Activated T-cell treated with anti-CD3 and anti-CD28 coated beads for 4 hours (primary cell): ENCODE results near the gene SKIDA1.

Experiments
- DNase-seq: peaks from one replicate; pipeline ENCODE4 v3.0.0-alpha.2; 2020

The SKIDA1 gene

DNA sequence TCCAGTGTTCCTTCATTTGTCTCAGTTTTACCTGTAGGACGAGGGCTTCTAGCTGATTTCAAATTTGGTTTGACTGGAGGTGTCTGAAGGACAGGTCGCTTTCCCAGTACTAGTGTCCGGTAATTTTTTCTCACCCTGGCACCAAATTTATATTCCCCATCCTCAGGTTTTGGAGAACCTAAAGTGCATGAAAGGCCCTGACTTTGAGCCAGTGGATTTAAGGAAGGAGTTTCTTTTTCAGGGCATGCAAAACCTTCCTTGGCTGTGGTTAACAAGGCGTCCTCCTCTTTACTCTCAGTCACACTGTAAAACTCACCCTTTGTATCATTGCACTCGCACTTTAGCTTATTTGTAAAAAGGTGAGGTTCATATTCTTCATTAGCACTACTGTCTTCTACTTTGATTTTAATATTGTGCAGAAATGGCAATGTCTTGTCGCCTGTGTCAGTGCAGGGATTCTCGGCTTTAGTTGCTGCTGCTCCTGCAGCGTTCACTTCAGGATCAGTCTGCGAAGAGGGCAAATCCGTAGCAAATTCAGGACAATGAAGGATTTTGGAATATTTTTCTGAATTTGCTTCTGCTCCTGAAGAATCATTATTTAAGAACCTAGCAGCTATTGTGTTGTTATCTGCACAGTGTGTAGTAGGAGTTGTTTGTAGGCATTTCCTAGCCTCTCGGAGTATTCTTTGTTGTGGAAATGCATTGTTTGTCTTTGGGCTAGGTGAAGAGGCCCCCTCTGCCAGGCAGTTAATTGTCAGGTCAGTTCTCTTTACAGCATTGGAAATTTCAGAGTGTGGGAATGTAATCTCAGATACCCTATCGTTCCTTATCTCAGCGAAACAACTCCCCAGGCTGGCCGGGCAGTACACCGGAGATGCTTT lies 9.9 kb downstream of the SKIDA1 start:
- DNase-seq = no peak

DNA sequence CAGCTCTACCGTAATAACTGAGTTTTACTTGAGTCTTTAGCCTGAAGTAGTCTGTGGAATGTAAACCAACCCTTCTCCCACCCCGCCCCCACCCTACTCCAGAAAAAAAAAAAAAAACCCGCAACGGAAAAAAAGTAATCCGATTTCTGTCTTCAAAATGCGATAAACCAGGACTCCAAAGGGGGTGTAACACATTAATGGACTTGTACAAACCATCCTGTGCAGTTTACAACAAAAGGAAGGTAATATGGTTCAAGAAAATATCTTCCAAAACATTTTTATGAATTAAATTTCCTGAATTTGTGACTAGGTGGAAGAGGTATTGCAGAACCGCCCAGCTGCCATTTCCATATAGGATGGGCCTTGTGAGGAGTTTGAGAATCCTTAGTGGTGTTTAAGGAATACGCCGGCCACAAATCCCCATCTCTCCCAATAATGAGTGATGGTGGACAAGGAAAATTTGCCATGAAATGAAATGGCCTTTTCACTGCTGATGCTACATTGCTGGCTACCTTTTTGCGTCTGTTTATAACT lies 10.6 kb downstream of the SKIDA1 start:
- no peak for DNase-seq

DNA sequence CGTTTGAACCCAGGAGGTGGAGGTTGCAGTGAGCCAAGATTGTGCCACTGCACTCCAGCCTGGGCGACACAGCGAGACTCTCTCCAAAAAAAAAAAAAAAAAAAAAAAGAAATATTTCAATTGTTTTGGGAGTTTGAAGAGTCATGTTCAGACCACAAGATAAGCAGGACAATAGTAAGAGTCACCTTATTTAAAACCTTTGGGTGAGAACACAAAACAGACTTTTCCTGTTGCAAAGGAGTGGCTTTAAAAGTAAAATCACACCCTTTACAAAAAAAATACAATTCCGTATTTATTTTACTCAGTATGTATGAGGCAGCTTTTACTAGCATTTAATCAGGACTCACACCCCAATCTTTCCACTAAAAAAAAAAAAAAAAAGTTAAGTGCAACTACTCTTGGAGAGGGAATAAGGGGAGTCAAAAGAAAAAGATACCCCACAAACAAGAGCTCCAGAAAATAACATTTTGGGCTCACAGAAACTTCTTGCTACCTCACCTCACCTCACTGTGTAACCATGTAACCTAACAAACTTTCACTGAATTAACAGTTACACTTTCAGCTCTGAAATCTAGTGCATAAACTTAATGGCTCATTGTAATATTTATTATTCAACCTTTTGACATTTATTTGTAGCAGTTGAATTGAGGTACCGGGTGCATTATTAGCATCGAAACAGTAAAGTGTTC lies 11.2 kb downstream of the SKIDA1 start:
- no peak for DNase-seq

DNA sequence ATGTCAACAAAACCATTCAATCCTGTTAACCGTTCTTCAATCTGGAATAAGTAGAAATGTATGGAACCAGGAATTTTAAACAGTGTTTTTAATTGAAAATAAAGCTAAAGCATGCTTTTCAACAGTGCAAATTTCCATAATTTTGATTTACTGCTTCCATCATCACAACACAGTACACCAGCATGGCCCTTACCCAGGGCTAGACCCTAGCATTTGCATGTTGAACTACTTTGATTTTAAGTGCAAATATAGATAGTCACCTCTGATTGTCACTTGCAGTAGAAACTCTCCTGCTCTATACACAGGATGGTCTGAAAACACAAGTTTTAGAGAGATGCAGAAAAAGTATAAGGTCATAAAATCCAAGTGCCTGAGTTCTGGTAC lies 12.1 kb downstream of the SKIDA1 start:
- no peak for DNase-seq

DNA sequence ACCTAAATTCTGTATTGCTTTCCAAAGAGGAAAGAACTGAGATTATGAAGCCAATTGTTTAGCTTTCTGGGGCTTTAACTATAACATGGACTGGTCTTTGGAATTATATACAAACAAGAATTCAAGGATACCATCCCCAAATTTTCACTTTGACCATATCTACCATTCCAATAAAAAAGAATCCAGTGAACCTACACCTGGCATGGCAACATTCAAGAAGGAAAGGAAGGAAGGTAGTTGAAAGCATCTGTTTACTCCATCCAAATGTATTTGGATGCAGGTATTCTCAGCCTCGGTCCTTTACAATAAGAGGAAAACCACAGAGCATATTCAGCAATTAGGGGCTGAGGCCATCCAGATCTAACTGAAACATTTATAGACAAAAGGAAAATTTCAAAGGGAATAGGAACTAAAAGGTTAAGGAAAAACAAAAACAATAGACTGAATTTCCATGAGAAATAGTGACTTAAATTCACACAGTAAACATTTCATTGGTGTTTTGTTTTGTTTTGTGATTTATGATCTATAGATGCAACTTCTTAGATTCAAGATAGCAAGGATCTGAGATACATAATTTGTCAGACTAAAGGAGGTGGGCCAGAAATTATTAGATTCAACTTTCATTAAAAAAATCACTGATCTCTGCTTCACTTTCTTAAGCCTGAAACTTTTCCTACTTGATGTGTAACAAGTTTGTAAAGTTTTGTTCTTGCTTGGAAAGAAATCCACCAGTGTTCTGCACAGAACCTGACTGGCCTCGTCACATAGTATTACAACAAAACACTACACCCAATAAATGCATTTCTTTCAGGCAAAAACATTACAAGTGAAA lies 12.7 kb downstream of the SKIDA1 start:
- DNase-seq = no peak

DNA sequence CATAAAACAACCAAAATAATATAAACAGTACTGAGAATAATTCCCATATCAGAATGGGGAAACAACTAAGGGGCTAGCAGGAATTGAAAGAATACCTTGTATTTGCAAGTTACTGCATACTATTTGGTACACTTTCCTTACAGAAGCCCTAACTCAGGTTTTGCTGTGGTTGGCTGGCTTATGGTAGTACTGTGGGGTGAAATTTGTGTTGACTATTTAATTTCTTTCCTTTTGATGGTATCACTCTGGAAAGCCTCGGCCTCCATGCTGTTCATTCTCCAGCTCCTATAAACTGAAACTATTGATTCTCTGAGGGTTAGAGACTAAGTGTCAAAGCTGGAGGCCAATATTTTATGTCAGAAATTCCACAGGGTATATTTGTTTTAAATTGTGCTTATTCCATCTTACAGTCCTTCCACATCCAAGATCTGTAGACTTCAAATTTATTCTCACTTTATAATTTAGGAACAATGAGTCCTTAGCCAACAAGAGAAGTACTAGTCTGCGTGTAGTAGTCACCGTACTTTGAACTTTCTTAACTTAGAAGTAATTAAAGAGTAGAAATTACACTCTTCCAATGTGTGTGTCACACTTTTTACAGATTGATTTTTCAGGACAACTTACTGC lies 13.4 kb downstream of the SKIDA1 start:
- no peak for DNase-seq

DNA sequence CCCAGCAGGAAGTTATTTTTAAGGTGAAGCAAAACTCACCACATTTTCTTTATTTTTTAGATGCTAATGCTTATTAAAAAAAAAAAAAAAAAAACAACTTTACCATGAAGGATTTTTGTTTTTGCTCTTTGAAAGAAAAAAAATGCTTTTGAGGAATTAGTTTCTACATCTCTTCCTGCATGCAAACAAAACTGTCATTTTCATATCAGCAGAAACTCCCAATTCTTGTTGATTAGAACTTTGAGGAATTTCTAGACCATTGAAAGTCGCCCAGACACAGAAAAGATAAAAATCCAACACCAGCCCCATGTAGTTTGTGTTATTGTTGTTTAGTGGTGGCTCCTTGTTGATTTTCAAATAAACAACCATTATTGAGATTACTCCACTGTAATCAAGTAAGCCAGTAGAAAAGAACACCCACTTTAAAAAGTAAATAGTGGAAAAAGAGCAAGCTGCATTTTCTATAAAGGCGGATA lies 14.3 kb downstream of the SKIDA1 start:
- DNase-seq = no peak

DNA sequence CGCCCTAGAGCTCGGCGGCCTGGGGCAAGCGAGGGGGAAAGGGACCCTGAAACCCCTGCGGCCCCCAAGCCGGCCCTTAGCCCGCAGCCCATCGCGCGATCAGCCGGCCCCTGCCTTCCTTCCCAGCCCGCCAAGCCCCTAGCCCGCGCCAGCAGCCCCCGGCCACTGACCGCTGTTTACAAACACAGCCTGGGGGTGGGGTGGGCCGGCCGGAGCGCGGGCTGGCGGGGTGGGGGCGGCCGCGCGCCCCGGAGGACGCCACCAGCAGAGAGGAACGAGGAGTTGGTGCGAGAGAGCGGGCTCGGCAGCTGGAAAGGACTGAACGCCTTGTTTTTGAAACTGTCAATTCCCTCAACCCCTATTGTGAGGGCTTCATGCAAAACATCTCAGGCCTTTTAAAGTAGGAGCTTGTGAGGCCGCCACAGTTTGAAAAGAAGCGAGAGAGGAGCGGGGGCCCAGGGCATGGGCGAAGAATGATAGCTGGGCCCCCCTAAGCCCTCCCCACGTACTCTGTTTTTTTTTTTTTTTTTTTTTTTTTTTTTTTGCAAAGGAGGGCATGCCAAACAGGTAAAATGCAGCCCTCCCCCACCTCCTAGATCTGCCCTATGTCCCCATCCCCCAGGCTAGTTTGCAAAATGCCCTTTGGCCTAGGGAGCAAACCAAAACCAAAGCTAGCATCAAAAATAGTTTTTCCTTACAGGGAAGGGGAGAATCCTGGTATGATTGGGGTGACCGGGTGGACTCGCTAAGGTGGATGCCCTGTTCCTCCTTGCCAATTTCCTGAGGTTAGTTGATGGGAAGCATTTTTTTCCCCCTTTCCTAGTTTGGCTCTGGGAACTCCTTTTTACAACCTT lies 15.0 kb downstream of the SKIDA1 start:
- no peak for DNase-seq

DNA sequence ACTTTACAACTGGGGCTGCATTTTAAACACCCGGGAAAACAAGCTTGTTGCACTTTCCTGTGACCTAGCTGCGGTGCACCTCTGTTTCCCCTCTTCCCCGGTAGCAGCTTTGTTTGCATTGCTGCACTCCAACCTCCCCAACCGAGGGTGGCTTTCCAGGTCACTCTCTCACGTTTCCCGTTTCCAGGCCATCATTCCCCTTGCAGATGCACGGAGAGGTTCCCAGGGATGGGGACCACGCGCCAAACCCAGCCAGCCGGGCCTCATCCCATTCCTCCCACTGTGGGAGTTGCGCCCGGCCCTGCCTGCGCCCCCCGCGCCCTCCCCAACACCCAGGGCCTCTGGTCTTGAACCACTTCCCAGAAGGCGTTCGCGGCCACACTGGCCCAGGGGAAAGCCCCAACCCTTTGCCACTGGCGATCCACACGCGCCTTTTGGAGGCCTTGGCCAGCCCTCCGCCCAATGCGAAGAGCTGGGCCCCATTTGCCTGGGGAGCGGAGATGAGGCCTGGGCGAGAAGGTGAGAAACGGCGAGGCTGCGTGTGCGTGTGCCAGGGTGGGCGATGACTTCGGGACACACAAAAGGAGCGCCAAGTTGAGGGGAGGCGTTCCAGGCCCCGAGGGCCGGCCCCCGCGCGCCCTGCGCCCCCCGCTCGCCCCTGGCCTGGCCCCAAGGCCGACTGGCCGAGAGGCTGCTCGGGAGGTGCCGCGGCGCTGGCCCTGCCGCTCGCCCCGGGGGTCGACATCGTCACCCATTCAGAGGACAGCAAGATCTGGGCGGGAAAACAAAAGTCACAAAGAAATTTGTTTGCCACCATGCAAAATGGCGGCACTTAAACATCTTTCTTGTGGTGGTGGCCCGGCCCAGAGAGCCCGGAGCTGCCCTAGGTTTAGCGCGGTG lies 15.9 kb downstream of the SKIDA1 start:
- DNase-seq = no peak

DNA sequence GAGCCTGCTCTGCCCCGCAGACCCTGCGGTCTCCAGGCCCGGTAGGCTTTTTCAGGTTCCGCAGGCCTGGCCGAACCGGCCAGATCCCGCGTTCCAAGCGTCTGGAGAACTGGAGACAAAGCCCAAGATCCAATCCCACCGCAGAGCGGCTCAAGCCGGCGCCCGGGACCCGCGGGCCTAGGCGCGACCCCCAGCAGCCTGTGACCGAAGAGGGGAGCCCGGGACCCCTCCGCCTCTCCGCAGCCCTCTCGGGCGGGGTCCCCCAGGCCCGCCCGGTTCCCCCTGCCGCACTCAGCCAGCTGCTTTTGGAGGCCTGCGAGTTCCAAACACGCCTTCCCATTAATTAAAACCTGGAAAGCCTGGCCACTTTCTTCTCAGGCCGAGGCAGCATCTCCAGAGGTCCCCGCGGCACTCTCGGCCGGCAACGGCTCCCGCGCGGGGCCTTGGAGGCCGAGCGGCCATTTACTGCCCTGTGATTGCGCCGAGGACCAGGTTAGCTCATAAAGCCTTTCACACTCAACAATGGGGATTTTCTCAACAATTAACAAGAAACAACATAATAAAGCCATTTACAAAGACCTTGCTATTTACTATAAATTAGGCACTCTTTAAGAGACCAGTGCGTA lies 16.7 kb downstream of the SKIDA1 start:
- DNase-seq = no peak

DNA sequence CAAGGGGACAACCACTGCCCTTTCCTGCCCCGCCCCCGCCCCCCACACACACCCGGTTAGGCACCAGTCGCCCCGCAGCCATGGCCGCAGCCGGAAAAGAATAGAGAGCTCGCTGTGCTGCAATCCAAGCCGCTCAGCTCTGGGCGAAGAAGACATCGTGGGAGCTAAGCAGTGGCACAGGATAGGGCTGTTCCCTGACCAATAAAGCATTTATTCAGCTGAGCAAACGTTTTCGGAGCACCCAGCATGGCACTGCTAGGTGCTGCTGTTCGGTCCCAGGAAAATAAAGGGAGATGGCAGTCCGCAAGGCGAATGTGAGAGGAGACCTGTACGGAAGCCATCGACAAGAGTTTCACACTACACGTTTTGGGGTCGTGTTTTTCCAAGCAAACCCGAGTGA lies 18.3 kb downstream of the SKIDA1 start:
- DNase-seq = no peak

DNA sequence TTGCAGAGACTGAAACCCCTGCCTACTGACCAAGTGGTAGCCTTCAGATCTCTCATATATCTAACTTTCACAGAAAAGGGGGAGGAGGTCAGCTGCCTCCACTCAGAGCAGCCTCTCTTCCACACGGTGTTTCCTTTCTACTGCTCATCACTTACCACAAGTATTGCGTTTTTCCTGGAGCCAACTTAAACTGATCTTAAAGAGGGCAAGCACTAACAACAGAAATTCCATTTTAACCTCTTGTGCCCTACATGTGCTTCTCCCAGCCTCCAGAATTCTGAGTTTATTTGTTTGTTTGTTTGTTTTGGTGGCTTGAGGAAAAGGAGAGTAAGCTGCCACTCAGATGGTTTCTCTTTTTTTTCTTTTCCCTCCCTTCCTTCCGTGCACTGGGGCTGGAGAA lies 19.1 kb downstream of the SKIDA1 start:
- no peak for DNase-seq

DNA sequence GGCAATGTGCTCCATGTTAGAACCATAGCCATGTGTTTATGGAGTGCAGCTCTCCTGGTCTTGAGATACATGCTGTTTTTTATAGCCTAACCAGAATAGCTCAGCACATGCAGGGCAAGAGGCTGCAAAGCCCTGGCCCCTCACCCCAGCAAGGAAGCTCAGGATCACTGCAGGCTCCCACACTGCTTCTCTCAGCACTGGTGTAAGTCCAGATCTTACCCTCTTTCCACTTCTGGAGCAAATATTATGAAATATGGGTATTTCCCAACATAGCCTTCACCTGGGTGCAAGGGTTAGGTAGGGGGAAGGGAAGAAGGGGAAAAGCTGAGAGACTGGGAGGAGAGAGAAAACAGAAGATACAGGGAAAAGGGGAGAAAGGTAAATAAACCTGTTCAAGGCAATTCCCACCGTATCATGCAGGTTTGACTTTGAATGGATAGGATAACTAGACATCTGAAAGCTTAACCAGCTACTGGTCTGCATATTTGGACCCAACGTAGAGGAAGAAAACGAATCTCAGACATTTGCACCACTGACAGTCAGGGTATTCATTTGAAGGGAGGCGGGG lies 19.7 kb downstream of the SKIDA1 start:
- no peak for DNase-seq

DNA sequence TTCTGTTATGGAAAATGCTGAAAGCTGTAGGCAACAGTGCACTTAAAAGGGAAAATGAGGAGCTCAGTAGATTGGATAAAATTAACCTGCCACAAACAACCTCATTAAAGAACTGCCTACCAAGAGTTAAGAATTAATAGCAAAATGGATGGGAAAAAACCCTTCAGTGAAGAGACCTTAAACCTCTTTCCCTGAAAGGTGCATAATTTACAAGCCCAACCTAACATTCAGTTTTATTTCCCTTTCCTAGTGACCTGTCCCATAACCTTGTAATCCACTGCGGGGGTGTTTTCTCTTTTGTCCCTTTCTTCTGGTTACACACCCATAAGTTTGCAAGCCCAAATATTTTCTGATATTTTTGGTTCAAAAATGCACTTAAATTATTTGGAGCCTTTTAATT lies 21.9 kb downstream of the SKIDA1 start:
- no peak for DNase-seq

DNA sequence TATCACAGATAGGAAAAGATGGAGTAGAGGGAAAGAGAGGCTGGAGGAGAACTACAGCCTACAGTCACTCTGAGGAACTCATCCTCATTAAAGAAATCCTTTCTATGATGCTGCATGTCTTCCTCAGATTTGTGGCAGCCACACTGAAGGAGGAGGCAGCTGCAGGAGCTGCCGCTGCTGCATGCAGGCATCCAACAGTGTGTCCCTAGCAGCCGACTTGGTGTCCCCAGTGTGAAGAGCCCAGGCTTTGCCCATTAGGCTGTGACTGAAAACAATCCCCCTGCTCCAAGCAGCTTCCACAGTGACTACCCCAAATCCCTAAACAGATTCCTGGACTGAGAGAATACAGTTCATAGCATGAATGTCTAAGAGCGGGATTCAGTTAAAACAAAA lies 23.1 kb downstream of the SKIDA1 start:
- no peak for DNase-seq

DNA sequence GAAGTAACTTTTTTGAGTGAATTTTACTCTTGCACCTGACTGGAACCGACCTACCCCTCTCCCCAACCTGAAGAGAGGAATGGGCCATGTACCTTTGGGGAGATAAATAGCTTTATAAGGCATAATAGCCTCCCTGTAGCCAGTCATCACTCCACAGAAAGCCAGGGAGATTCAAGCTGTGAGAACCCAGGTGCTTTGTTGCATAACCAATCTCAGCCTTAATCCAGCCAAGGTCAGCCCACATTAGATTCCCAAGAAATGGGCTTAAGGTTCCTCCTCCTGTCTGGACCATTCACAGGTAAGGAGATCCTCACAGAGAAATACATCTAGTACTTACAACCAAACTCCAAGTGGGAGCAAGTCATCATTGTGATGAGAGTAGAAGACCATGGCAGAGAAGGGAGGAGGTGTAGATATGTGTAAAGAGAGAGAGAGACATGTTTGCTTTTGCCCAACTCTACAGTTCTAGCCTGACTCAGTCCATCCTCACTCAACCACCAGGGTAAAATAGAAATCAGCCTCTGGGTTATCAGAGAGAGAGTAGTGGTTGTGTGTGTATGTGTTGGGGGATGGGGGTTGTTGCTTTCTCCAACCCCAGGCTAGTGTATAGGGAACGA lies 23.6 kb downstream of the SKIDA1 start:
- DNase-seq = no peak

DNA sequence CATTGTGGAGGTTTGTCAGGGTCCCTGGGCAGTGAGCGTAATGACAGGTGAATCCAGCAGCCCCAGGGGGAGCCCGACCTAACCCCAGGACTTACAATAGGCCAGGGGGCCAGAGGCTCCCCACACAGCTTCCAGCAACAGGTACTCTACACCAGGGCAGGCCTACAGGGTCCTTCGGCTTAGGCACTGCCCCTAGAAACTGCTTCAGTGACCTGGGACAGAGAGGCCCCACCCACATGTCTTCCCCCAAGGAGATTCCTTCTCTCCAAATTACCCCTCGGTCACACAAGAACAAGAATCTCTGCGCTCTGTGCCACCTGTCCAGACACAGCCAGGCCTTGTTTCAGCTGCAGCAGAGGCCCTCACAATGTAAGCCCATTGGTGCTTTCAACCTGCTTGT lies 24.4 kb downstream of the SKIDA1 start:
- no peak for DNase-seq

DNA sequence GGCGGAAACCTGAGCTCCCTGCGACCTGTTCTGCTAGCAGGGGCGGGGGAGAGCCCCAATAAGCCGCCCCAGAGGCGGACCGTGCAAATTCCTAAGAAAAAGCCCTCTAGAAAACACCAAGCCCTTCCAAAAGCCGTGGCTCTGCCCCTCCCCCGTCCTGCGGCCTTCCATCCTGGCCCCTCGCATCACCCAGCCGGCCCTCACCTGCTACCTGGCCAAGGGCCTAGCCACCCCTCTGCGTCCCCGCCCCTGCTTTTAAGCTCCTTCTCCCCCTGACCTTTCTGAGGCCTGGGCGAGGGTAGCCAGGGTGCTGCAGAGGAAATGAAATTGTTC lies 24.9 kb downstream of the SKIDA1 start:
- DNase-seq = no peak
